OCI-LY3 (cell line): ENCODE data around the gene DSCAM.
"Not testable (repeated sequence)": the region's sequence is repeated elsewhere in the genome, so short reads cannot be mapped to it uniquely, and the experiment has no call there.

ENCODE experiments used
- CTCF ChIP-seq: fragments of 200-600, 300-600 bp; sonication (generic); IDR thresholded peaks from 2 replicates; pipeline ENCODE4 v1.5.1; 2014; ENCODE audit warnings: antibody characterized with exemption, low read length, low read depth
- EZH2phosphoT487 ChIP-seq: fragments of 200-600 bp; shearing (Covaris generic); IDR thresholded peaks from 2 replicates; pipeline ENCODE4 v1.6.1; 2018; ENCODE audit warnings: antibody characterized with exemption, mixed run types, low read depth

- not testable (repeated sequence) for TF ChIP-seq CTCF, EZH2phosphoT487
These were observed 664.5 kb downstream of the DSCAM start for GRCh38 chr21:40182491-40182890.
